ENCODE results near the gene NMNAT1.
A peak's percentile ranks its signal among the peaks of the same experiment; 100 is the strongest.
"Not testable (repeated sequence)": the region's sequence is repeated elsewhere in the genome, so short reads cannot be mapped to it uniquely, and the experiment has no call there.

NMNAT1 gene

DNA sequence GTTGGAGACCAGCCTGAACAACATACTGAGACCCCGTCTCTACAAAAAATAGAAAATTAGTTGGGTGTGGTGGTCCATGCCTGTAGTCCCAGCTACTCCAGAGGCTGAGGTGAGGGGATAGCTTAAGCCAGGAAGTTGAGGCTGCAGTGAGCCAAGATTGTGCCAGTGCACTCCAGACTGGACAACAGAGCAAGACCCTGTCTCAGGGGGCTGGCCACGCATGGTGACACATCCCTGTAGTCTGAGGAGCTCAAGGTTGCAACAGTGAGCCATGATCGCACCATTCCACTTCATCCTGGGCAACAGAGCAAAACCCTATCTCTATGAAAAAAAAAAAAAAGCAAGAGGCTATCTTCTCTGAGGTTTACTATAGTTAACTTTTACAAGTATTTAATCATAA, 76.8 kb downstream of the NMNAT1 start:
- no peak for DNase-seq (ENCODE audit: low read depth in 2 of 2)

GRCh38 chr1:10020678-10021077, 77.4 kb downstream of the NMNAT1 start:
- peak in 1 of 2 experiments; percentile 44 for DNase-seq (ENCODE audit: low read depth in 2 of 2)

GRCh38 chr1:10021992-10022391, 78.7 kb downstream of the NMNAT1 start:
- DNase-seq (ENCODE audit: low read depth in 2 of 2) = not testable (repeated sequence)

GRCh38 chr1:10022656-10023055, 79.4 kb downstream of the NMNAT1 start:
- DNase-seq (ENCODE audit: low read depth in 2 of 2) = no peak

DNA sequence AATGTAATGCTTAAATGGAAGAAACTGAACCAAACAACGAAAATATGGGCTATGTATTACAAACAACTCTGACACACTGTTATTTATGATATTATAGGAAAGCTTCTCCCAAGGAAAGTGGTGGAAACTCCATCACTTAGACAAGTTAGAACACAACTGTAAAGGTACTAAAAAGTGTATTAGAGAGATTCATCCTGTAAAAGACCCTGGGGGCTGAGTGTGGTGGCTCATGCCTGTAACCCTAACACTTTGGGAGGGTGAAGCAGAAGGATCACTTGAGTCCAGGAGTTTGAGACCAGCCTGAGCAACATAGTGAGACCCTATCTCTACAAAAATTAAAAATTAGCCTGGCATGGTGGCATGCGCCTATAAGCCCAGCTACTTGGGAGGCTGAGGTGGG, 82.1 kb downstream of the NMNAT1 start:
- DNase-seq (ENCODE audit: low read depth in 2 of 2) = no peak

- DNase-seq (ENCODE audit: low read depth in 2 of 2) = no peak
Measured at GRCh38 chr1:10027027-10027426, 83.8 kb downstream of the NMNAT1 start.

DNA sequence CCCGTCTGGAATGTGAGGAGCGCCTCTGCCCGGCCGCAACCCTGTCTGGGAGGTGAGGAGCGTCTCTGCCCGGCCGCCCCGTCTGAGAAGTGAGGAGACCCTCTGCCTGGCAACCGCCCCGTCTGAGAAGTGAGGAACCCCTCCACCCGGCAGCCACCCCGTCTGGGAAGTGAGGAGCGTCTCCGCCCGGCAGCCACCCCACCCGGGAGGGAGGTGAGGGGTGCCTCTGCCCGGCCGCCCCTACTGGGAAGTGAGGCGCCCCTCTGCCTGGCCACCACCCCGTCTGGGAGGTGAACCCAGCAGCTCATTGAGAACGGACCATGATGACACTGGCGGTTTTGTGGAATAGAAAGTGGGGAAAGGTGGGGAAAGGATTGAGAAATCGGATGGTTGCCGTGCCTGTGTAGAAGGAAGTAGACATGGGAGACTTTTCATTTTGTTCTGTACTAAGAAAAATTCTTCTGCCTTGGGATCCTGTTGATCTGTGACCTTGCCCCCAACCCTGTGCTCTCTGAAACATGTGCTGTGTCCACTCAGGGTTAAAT, 85.8 kb downstream of the NMNAT1 start:
- DNase-seq (ENCODE audit: low read depth in 2 of 2) = not testable (repeated sequence)

DNA sequence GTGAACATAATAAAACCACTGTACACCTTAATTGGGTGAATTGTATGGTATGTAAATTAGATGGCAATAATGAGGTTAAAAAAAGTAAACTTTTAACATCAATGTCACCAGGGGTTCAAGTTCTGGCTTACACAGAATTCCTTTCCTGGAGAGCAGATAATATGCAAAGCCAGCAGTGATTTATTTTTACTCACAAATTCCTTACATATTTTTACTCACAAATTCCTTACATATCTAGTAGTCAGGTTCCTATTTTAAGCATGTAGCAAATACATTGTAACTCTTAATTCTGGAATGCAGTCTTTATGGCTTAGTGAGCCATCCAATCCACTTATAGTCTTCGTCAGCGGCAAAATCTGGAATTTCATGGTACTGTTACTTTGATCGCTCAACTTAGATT, 88.2 kb downstream of the NMNAT1 start:
- DNase-seq (ENCODE audit: low read depth in 2 of 2) = peak; percentile 62 to 70

DNA sequence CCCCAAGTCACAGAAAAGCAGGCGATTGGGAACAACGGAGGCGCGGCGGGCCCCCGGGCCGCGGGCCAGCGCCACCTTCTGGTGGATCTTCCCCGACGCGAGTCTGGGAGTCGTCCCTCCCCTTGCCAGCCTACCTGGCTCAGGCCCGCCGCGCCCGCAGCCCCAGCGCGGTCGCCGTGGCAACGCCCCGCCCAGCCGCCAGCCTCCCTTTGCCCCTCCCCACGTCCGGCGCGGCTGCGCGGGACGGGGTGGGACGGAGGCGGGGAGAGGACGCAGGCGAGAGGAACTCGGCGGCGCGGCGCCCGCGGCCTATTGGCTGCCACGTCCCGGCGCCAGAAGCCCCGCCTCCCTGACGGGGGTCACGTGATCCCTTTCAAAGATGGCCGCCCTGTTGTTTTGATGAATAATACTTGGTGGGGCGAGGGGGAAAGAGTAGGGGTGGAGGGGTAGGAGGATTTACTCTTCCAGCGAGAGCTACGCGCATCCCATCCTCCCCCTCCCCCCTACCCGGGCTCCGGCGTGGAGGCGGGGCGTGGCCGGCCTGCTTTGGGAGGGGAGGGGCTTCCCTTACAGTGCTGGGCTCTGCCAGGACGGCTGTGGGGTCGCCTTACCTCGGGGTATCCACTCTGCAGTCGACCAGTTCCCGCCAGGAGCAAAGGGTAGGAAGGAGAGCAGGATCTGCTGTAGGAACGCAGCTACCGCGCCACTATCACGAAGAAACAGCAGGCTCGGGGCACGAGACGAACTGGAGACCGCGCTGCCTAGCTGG, 89.5 kb downstream of the NMNAT1 start, which contains the start of gene UBE4B:
Gene UBE4B (plus strand): TSS at position 369 of the 769 bp plus-strand sequence. CDS start 713 bp downstream, outside the sequence.
- peak; percentile 97 to 98 for DNase-seq (ENCODE audit: low read depth in 2 of 2)

DNA sequence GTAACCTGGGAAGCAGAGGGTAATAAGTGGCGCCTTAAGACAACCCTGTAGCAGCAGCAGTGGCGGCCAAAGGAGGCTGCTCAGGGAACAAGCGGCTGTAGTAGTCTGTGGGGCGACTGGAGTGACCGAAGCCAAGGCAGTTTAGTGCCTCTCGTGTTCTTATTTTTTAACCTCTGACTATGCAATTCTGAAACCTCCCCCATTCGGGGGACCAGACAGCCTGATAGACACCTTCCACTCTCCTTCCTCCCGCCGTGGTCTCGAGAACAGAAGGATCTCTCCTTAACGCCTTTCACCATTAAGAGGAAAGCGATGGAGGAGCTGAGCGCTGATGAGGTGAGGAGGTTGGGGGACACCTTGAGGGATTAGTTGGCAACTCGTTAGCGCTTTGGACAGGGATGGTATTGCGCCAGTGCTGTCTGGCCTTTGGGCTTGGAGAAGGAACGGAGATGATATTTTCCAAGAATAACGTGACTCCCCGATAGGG, 90.1 kb downstream of the NMNAT1 start:
- DNase-seq (ENCODE audit: low read depth in 2 of 2) = no peak
